Fibroblast of the aortic adventitia (primary cell): ENCODE data around the gene VPS41. TPM values are rescaled to one million over a fixed set of nuclear protein-coding genes. Genes with fewer than 3 reads are reported as not detected.

Source experiments
- DNase-seq: peaks from one replicate; pipeline ENCODE4 v3.0.0-alpha.2; 2010; ENCODE audit warnings: low read depth
- H3K4me3 ChIP-seq: 2 replicates; pipeline ENCODE4 v1.5.1; 2011; ENCODE audit warnings: low read depth, mild to moderate bottlenecking, control low read depth, low read length, moderate library complexity
- total RNA-seq: library from RNA; depleted of rRNA; stranded (reverse); fragments of >200 nt; gene quantifications from 2 replicates; pipeline ENCODE4 v1.2.3, GENCODE V29; 2012; ENCODE audit warnings: low replicate concordance
- TF ChIP-seq, protein P1 (sequence below): IDR thresholded peaks from 2 replicates; pipeline ENCODE4 v1.5.1; 2011; ENCODE audit warnings: mild to moderate bottlenecking, low read length, control low read depth, inconsistent platforms; ENCODE audit not compliant: insufficient read depth

The VPS41 gene
- total RNA-seq, 1 donor, result 58.0 TPM

GRCh38 chr7:38942431-38943051 lies 33.5 kb upstream of the VPS41 start:
- TF ChIP-seq, protein P1, sequence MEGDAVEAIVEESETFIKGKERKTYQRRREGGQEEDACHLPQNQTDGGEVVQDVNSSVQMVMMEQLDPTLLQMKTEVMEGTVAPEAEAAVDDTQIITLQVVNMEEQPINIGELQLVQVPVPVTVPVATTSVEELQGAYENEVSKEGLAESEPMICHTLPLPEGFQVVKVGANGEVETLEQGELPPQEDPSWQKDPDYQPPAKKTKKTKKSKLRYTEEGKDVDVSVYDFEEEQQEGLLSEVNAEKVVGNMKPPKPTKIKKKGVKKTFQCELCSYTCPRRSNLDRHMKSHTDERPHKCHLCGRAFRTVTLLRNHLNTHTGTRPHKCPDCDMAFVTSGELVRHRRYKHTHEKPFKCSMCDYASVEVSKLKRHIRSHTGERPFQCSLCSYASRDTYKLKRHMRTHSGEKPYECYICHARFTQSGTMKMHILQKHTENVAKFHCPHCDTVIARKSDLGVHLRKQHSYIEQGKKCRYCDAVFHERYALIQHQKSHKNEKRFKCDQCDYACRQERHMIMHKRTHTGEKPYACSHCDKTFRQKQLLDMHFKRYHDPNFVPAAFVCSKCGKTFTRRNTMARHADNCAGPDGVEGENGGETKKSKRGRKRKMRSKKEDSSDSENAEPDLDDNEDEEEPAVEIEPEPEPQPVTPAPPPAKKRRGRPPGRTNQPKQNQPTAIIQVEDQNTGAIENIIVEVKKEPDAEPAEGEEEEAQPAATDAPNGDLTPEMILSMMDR, result no peak
- H3K4me3 ChIP-seq, result no peak overlapping the region
- no peak for DNase-seq

- DNase-seq, result no peak
- TF ChIP-seq, protein P1, result no peak
- no peak overlapping the region for H3K4me3 ChIP-seq
These were observed 31.8 kb upstream of the VPS41 start for GRCh38 chr7:38940774-38941173.

- TF ChIP-seq, protein P1, result no peak
- no peak for DNase-seq
These were observed 29.6 kb upstream of the VPS41 start for GRCh38 chr7:38938589-38938988.

DNA sequence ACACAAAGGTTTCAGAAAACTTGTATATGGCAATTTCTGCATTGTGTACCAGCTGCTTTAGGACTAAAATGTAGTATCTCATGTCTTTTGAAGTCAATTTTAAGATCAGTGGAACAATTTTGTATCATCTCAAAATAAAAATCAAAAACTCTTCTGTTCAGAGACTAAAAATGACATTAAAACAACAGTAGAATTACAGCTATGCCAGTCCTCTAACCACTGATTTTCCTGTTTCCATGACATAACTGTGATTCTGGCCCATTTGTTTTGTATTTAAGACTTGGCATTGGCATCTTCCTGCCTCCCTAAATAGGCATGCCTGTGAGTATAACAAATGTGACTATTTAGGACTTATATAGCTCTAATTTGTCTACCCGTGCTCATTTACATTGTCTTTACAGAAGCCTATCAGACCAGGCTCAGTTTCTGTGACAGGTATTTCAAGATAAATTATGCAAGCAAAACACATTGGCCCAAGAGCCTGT lies 29.1 kb upstream of the VPS41 start:
- H3K4me3 ChIP-seq, result no peak overlapping the region
- DNase-seq, result no peak
- TF ChIP-seq, protein P1, result no peak

More at GRCh38 chr7:38938589-38938988, 29.6 kb upstream of the VPS41 start:
- H3K4me3 ChIP-seq, result no peak overlapping the region

- H3K4me3 ChIP-seq, result no peak overlapping the region
- no peak for DNase-seq
- TF ChIP-seq, protein P1, result no peak
These were observed 27.6 kb upstream of the VPS41 start for GRCh38 chr7:38936641-38937040.

- no peak overlapping the region for H3K4me3 ChIP-seq
- TF ChIP-seq, protein P1, result no peak
- no peak for DNase-seq
These were observed 25.5 kb upstream of the VPS41 start for GRCh38 chr7:38934536-38934935.

DNA sequence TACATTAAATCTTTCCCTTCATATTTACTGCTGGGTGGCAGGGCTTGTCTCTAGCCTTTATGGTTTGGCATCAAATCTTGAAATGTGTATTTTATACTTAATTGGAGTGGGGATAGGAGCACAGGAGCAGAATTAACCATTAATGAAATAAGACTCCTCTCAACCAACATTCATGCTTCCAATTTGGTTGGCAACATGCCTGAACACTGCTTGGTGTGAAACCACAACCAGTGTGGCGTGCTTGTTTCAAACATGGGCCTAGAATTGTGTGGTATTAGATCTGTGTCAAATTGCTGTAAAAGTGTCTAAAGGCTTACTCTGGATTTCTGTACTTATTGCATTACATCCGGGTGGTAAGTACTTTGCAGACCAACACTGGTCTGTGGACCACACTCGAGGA lies 25.1 kb upstream of the VPS41 start:
- DNase-seq, result no peak
- no peak overlapping the region for H3K4me3 ChIP-seq
- TF ChIP-seq, protein P1, result no peak
